GM12801 (cell line): ENCODE measurements around the gene ECI1.

Experiments used
- TF ChIP-seq, protein P1 (sequence below): IDR thresholded peaks from one replicate; pipeline ENCODE4 v1.5.1; 2011; ENCODE audit warnings: control low read depth; ENCODE audit not compliant: insufficient read length; ENCODE audit errors: extremely low read depth

ECI1 gene

DNA sequence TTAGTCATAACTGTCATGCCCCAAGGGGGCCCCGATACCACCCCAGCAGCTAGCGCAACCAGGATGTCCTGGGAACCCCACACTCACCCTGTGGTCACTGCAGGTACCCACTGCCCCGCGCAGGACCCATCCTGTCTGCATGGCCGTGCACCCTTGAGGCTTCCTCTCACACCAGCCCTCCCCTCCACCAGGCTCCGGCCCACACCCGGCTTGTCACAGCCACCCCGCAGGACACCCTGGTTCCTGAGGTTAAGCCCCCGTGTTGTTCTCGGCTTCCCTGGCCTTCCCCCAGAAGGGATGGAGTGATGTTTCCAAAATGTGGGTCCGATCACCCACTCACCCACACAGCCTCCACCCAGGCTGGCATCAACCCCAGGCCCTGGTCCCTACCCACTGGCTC lies 7.6 kb downstream of the ECI1 start:
- TF ChIP-seq, protein P1, sequence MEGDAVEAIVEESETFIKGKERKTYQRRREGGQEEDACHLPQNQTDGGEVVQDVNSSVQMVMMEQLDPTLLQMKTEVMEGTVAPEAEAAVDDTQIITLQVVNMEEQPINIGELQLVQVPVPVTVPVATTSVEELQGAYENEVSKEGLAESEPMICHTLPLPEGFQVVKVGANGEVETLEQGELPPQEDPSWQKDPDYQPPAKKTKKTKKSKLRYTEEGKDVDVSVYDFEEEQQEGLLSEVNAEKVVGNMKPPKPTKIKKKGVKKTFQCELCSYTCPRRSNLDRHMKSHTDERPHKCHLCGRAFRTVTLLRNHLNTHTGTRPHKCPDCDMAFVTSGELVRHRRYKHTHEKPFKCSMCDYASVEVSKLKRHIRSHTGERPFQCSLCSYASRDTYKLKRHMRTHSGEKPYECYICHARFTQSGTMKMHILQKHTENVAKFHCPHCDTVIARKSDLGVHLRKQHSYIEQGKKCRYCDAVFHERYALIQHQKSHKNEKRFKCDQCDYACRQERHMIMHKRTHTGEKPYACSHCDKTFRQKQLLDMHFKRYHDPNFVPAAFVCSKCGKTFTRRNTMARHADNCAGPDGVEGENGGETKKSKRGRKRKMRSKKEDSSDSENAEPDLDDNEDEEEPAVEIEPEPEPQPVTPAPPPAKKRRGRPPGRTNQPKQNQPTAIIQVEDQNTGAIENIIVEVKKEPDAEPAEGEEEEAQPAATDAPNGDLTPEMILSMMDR, result no peak

DNA sequence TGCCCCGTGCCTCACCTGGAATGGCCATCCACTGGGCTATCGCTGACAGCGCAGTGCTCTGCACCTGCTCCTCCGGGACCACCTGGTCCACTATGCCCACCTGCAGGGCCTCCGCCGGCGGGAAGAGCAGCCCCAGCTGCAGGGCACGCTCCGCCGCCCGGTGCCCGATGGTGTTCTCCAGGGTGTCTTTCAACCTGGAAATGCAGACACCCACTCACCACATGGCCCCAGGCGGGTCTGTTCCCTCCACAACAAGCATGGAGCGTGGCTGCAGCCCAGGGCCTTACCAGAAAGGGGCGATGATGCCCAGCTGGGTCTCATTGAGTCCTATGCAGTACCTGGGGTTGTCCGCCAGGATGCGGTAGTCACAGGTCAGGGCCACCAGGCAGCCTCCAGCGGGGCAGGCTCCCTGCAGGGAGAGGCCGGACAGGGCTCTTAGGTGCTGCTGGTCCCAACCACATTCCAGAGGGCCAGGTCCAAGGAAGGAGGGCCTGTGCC lies 8.3 kb downstream of the ECI1 start:
- TF ChIP-seq, protein P1, result no peak

DNA sequence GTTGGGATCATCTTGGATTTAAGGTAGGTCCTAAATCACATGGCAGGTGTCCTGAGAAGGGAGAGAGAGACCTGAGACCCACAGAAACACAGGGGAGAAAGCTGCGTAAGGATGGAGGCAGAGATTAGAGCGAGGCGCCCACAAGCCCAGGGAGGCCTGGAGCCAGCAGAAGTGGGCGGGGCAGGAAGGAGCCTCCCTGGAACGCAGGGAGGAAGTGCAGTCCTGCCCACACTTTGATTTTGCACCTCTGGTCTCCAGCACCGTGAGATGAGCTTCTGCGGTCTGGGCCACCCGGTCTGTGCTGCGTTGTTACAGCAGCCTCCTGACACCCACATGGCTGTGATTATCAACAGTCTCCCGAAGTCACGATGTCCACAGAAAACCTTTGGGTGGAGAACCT lies 8.8 kb downstream of the ECI1 start:
- TF ChIP-seq, protein P1, result no peak

DNA sequence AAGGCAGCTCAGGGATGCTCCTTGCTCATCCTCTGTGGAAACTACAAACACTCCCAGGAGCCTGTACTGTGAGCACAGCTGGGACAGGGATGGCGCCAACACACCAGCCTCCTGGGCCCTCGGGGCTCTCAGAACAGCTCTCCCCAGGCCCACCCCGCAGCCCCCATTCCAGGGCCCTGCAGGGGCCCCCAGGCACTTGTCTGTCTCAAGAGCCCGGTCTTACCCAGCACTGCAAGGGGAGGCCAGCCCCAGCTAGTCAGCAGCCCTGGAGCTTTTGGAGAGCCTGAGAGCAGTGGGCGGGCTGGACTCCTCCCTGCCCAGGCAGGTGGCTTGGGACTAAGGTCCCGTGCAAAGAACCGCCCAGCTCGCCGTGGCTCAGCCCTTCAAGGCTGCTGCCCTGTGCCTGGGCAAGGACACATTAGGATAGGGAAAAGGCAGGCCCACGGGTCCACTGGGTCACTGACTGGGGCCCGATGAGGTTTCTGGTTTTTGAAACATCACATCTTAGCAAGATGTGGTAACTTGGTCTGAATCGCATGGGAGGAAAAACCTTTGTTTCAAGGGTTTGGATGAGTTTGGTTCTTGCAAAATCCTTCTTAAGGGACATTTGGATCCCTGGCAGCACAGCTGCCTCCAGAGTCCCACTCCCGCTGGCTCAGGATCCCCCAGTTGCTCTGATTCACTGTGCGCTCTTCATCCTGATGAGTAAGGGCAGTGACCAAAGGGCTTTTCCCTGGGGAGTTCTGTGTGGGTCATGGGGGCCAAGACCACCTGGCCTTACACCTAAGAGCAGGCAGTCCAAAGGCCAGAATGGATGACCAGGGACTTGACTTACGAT lies 12.3 kb downstream of the ECI1 start:
- TF ChIP-seq, protein P1, result no peak

DNA sequence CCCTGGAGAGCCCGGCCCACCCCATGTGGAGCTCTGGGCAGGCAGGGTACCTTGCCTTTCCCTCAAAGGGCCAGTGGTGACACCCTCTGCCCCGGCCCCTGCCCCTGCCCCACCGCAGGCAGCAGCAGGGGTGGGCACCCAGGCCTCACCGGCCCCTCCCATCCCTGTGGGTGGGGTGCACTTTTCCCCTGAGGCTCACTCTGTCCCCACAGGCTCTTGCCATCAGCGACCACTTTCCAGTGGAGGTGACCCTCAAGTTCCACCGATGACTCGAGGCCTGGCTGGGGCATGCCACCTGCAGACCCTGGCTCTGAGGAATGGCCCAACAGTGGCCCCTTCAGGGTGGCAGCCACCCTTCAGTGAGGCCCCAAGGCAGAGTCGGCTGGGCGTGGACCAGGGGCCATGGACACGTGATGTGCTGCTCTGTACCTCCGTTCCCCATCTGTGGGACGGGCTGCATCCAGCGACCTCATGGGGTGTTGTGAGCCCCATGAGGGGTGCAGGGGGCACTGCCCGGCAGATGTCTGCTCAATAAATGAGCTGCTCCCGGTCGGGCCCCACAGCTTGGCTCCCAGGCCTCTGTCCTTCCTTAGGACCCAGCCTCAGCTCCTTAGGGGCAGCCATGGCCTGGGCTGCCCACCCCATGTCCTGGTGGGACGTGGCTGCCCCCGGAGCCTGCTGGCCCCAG lies 13.1 kb downstream of the ECI1 start:
- TF ChIP-seq, protein P1, result no peak

DNA sequence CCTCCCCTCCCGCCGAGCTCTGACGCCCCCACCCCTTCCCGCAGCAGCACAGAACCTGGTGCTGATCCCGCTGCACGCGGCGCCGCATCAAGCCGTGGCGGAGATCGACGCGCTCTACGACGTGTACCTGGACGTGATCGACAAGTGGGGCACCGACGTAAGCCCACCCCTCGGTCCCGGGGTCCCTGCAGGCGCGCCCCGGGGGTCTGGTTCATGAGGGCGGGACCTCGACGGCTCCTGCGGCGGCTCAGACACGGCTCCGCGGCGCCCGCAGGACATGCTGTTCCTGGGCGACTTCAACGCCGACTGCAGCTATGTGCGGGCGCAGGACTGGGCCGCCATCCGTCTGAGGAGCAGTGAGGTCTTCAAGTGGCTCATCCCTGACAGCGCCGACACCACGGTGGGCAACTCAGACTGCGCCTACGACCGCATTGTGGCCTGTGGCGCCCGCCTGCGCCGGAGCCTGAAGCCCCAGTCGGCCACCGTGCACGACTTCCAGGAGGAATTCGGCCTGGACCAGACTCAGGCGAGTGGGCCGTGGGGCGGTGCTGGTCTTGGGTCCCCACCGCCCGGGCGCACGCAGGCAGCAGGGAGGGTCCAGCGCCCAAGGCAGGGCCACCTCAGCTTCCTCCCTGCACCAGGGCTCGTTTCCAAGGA lies 13.8 kb downstream of the ECI1 start:
- TF ChIP-seq, protein P1, result no peak

DNA sequence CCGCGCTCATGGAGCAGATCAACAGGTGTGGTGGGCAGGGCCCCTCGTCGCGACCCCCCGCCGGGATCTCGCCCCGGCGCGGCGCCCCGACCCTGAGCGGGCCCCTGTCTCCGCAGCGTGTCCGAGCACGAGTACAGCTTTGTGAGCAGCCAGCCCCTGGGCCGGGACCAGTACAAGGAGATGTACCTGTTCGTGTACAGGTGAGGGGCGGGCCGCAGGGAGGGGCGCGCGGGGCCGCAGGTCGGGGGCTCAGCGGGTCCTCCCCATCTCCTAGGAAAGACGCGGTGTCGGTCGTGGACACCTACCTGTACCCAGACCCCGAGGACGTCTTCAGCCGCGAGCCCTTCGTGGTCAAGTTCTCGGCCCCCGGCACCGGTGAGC lies 14.3 kb downstream of the ECI1 start:
- TF ChIP-seq, protein P1, result no peak
